Measurements from ENCODE around the gene RIPK3.

- no peak for TF ChIP-seq CTCF (IDR thresholded peaks at IDR 0.05; ENCODE audit: borderline replicate concordance, extremely low read depth, low read length, poor library complexity, severe bottlenecking)
- TF ChIP-seq EZH2 (IDR thresholded peaks at IDR 0.05; ENCODE audit: borderline replicate concordance, low read depth, low read length, severe bottlenecking) = no peak
Observed at GRCh38 chr14:24293525-24293924, 46.3 kb downstream of the RIPK3 start.

Data from DND-41 (cell line).